ENCODE results near the gene NEGR1.
A peak's percentile ranks its signal among the peaks of the same experiment; 100 is the strongest.

The NEGR1 gene

GRCh38 chr1:72282271-72283021 lies at the start of gene NEGR1:
TSS of gene NEGR1 (minus strand) at chr1:72282539.
- TF ChIP-seq EZH2phosphoT487 (IDR thresholded peaks at IDR 0.05; ENCODE audit: low read depth) (no peak), CTCF (IDR thresholded peaks at IDR 0.05; ENCODE audit: low read depth, low read length) (no peak)
- Histone ChIP-seq H3K79me2 (ENCODE audit: low read length) (no peaks in the 10 kb centered on the region), H3K9ac (ENCODE audit: low read length) (no peak within 1 kb of the TSS), H3K36me3 (replicated peaks; ENCODE audit: low read depth, low read length) (no peaks in the 10 kb centered on the region), H2AFZ (ENCODE audit: low read depth, low read length) (no peak within 1 kb of the TSS), H3K27ac (ENCODE audit: low read length) (no peak within 1 kb of the TSS), H3K9me3 (ENCODE audit: insufficient read depth, low read length) (no peaks in the 10 kb centered on the region), H3K27me3 (ENCODE audit: low read depth, low read length) (no peaks in the 10 kb centered on the region), H3K4me2 (ENCODE audit: low read length) (peak within 1 kb of the TSS; percentile 46), H4K20me1 (ENCODE audit: insufficient read depth, low read length) (no peaks in the 10 kb centered on the region), H3K4me3 (ENCODE audit: low read length) (0 out of 2 replicates have a peak within 1 kb of the TSS, but pooled peaks have one; percentile 21), H3K4me1 (ENCODE audit: low read length) (peaks cover 18% of the 10 kb centered on the region)

GRCh38 chr1:72326494-72326893 lies 44.2 kb upstream of the NEGR1 start:
- no peak overlapping the region for H3K4me2 ChIP-seq (ENCODE audit: low read length)
- H3K9ac ChIP-seq (ENCODE audit: low read length), result no peak overlapping the region
- H3K79me2 ChIP-seq (ENCODE audit: low read length), result no peaks in the 10 kb centered on the region
- H3K9me3 ChIP-seq (ENCODE audit: insufficient read depth, low read length), result no peaks in the 10 kb centered on the region
- no peak overlapping the region for H3K27ac ChIP-seq (ENCODE audit: low read length)
- TF ChIP-seq EZH2phosphoT487 (IDR thresholded peaks at IDR 0.05; ENCODE audit: low read depth) (no peak), CTCF (IDR thresholded peaks at IDR 0.05; ENCODE audit: low read depth, low read length) (no peak)
- H3K27me3 ChIP-seq (ENCODE audit: low read depth, low read length), result no peaks in the 10 kb centered on the region
- H2AFZ ChIP-seq (ENCODE audit: low read depth, low read length), result no peak overlapping the region
- H3K4me1 ChIP-seq (ENCODE audit: low read length), result no peaks in the 10 kb centered on the region
- H3K36me3 ChIP-seq (replicated peaks; ENCODE audit: low read depth, low read length), result no peaks in the 10 kb centered on the region
- H4K20me1 ChIP-seq (ENCODE audit: insufficient read depth, low read length), result no peaks in the 10 kb centered on the region
- H3K4me3 ChIP-seq (ENCODE audit: low read length), result no peak overlapping the region

- Histone ChIP-seq H3K9ac (ENCODE audit: low read length) (no peak overlapping the region), H3K36me3 (replicated peaks; ENCODE audit: low read depth, low read length) (no peaks in the 10 kb centered on the region), H3K4me3 (ENCODE audit: low read length) (no peak overlapping the region), H3K4me1 (ENCODE audit: low read length) (no peaks in the 10 kb centered on the region), H3K4me2 (ENCODE audit: low read length) (no peak overlapping the region), H3K27me3 (ENCODE audit: low read depth, low read length) (no peaks in the 10 kb centered on the region), H3K9me3 (ENCODE audit: insufficient read depth, low read length) (no peaks in the 10 kb centered on the region), H4K20me1 (ENCODE audit: insufficient read depth, low read length) (no peaks in the 10 kb centered on the region), H3K79me2 (ENCODE audit: low read length) (no peaks in the 10 kb centered on the region), H2AFZ (ENCODE audit: low read depth, low read length) (no peak overlapping the region), H3K27ac (ENCODE audit: low read length) (no peak overlapping the region)
- TF ChIP-seq CTCF (IDR thresholded peaks at IDR 0.05; ENCODE audit: low read depth, low read length) (no peak), EZH2phosphoT487 (IDR thresholded peaks at IDR 0.05; ENCODE audit: low read depth) (no peak)
Observed at GRCh38 chr1:72324451-72324850, 42.1 kb upstream of the NEGR1 start.

GRCh38 chr1:72322910-72323309 lies 40.6 kb upstream of the NEGR1 start:
- no peak overlapping the region for H3K9ac ChIP-seq (ENCODE audit: low read length)

More at GRCh38 chr1:72322910-72323309, 40.6 kb upstream of the NEGR1 start:
- Histone ChIP-seq H3K27ac (ENCODE audit: low read length) (no peak overlapping the region), H3K27me3 (ENCODE audit: low read depth, low read length) (no peaks in the 10 kb centered on the region), H3K4me2 (ENCODE audit: low read length) (no peak overlapping the region), H3K4me3 (ENCODE audit: low read length) (no peak overlapping the region), H3K4me1 (ENCODE audit: low read length) (no peaks in the 10 kb centered on the region), H3K36me3 (replicated peaks; ENCODE audit: low read depth, low read length) (no peaks in the 10 kb centered on the region), H3K79me2 (ENCODE audit: low read length) (no peaks in the 10 kb centered on the region), H4K20me1 (ENCODE audit: insufficient read depth, low read length) (no peaks in the 10 kb centered on the region), H2AFZ (ENCODE audit: low read depth, low read length) (no peak overlapping the region), H3K9me3 (ENCODE audit: insufficient read depth, low read length) (no peaks in the 10 kb centered on the region)
- TF ChIP-seq EZH2phosphoT487 (IDR thresholded peaks at IDR 0.05; ENCODE audit: low read depth) (no peak), CTCF (IDR thresholded peaks at IDR 0.05; ENCODE audit: low read depth, low read length) (no peak)
